ENCODE measurements around the gene CD81. TPM values are rescaled to one million over a fixed set of nuclear protein-coding genes. Genes with fewer than 3 reads are reported as not detected.
A peak's percentile ranks its signal among the peaks of the same experiment; 100 is the strongest.
"Not testable (repeated sequence)": the region's sequence is repeated elsewhere in the genome, so short reads cannot be mapped to it uniquely, and the experiment has no call there.

Gene CD81
- total RNA-seq, 2 donors from 2014 or later = 433 to 528 TPM

DNA sequence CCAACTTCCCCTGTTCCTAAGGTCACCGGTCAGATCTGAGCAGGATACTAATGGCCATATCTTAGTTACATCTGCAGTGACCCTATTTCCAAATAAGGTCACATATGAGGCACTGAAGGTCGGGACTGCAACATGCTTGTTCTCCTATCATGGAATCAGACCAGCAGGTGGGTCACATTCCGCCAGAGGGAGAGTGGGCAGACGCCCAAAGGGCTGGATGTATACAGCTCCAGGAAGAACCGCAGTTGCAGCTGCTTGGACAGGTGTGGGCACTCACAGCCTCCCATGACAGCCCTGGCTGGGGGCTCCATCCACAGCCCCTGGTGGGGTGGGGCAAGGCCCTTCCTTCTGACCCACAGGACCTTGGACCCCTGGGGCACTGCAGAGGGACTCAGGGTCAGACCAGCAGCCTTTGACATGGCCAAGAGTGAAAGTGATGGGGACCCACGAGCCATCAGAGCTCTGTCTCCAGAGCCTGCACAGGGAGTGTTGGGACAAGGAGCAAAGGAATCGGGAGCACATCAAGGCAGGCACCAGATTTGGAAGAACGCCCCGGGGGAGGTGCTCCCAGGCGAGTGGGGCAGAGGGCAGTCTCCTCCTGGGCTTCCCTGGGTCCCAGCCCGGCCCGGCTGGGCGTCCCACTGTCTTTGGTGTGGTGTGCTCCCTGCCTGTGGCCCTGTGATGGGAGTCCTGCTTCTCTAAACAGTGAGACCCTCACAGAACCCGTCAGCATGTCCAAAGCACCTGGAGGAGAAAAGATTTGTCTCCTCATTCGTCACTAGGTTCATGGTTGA lies 13.3 kb upstream of the CD81 start:
- DNase-seq (ENCODE audit: low spot score) = no peak
- H3K4me3 ChIP-seq = no peak overlapping the region
- no peaks in the 10 kb centered on the region for H3K36me3 ChIP-seq
- peaks cover 0 to 37% of the 10 kb centered on the region in 2 donors for H3K4me1 ChIP-seq
- H3K27me3 ChIP-seq = no peaks in the 10 kb centered on the region
- TF ChIP-seq, protein P1, sequence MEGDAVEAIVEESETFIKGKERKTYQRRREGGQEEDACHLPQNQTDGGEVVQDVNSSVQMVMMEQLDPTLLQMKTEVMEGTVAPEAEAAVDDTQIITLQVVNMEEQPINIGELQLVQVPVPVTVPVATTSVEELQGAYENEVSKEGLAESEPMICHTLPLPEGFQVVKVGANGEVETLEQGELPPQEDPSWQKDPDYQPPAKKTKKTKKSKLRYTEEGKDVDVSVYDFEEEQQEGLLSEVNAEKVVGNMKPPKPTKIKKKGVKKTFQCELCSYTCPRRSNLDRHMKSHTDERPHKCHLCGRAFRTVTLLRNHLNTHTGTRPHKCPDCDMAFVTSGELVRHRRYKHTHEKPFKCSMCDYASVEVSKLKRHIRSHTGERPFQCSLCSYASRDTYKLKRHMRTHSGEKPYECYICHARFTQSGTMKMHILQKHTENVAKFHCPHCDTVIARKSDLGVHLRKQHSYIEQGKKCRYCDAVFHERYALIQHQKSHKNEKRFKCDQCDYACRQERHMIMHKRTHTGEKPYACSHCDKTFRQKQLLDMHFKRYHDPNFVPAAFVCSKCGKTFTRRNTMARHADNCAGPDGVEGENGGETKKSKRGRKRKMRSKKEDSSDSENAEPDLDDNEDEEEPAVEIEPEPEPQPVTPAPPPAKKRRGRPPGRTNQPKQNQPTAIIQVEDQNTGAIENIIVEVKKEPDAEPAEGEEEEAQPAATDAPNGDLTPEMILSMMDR (IDR thresholded peaks at IDR 0.05) = no peak
- no peaks in the 10 kb centered on the region for H3K9me3 ChIP-seq
- H3K27ac ChIP-seq = no peak overlapping the region

- H3K27ac ChIP-seq; H3K27me3 ChIP-seq; H3K4me3 ChIP-seq; H3K36me3 ChIP-seq; DNase-seq (ENCODE audit: low spot score); H3K9me3 ChIP-seq: not testable (repeated sequence)
- peaks cover 0 to 37% of the 10 kb centered on the region in 2 donors for H3K4me1 ChIP-seq
Measured at GRCh38 chr11:2364386-2364785, 12.7 kb upstream of the CD81 start.

DNA sequence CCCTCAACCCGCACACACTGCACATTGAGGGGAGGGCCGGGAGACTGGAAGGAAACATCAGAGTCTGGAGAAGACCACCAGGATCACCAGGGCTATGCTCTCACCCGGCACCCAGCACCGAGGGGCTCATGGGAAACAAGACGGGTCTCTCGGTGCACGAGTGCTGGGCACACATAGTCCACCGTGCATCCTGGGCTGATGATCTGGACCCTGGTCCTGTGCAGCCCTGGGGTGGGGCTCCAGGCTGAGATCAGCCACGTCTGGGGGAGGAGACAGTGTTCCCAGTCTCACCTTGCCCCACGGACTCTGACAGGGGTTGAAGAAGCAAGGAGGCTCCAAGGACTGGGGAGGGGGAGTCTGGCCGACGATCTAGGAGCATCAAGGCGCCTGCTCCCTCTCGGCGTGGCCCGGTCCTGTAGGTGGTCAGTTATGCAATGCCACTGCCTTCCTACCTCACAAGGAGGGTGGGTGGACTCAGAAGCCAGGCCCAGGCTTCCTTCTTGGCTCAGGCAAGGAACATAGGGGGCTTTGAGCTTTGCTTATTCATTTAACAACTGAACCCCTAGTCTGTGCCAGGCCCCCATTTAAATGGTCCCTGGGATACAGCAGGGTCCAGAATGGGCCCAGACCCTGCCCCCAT lies 11.4 kb upstream of the CD81 start:
- H3K27ac ChIP-seq = peak overlapping the region in 1 of 2 donors; percentile 40
- H3K27me3 ChIP-seq = no peaks in the 10 kb centered on the region
- H3K4me1 ChIP-seq = peaks cover 0 to 37% of the 10 kb centered on the region in 2 donors
- no peaks in the 10 kb centered on the region for H3K9me3 ChIP-seq
- TF ChIP-seq, protein P1 (IDR thresholded peaks at IDR 0.05) = no peak
- DNase-seq (ENCODE audit: low spot score) = no peak
- H3K36me3 ChIP-seq = no peaks in the 10 kb centered on the region
- H3K4me3 ChIP-seq = no peak overlapping the region

- Histone ChIP-seq H3K27me3 (no peaks in the 10 kb centered on the region), H3K9me3 (no peaks in the 10 kb centered on the region), H3K4me3 (no peak overlapping the region), H3K36me3 (no peaks in the 10 kb centered on the region), H3K4me1 (peaks cover 0 to 37% of the 10 kb centered on the region in 2 donors), H3K27ac (peak overlapping the region in 1 of 2 donors; percentile 40)
- TF ChIP-seq, protein P1 (IDR thresholded peaks at IDR 0.05) = no peak
- DNase-seq (ENCODE audit: low spot score) = no peak
Measured at GRCh38 chr11:2366276-2366675, 10.8 kb upstream of the CD81 start.

DNA sequence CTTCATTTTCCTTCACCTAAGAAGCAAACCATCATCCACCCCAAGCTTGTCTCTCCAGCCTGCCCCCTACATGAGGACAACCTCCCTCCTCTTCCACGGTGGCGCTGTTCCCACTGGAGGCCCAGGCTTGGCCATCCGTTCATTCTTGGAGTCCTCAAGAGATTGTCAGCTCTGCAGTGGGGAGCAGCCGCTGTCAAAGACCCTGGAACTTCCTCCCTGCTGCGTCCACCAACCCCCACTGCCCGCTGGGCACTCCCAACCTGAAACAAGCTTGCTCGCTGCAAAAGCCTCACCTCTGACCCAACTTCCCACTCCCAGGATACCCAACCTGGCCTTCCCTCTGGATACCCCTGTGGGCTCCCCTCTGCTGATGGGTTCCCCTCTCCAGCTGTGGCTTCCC lies 10.4 kb upstream of the CD81 start:
- Histone ChIP-seq H3K4me1 (peaks cover 0 to 37% of the 10 kb centered on the region in 2 donors), H3K4me3 (no peak overlapping the region), H3K27me3 (no peaks in the 10 kb centered on the region), H3K27ac (peak overlapping the region; percentile 54 to 56), H3K9me3 (no peaks in the 10 kb centered on the region), H3K36me3 (no peaks in the 10 kb centered on the region)
- TF ChIP-seq, protein P1 (IDR thresholded peaks at IDR 0.05) = no peak
- no peak for DNase-seq (ENCODE audit: low spot score)
